Epithelial cell of proximal tubule (primary cell): ENCODE measurements around the gene ACKR2. TPM values are rescaled to one million over a fixed set of nuclear protein-coding genes. Genes with fewer than 3 reads are reported as not detected.

Experiments used
- DNase-seq: peaks from one replicate; pipeline ENCODE4 v3.0.0-alpha.2; 2011; ENCODE audit warnings: low read depth
- H3K4me3 ChIP-seq: 2 replicates; pipeline ENCODE4 v1.5.1; 2011; ENCODE audit warnings: low read depth, mild to moderate bottlenecking, low read length
- CTCF ChIP-seq: conservative IDR thresholded peaks from 2 replicates; pipeline ENCODE4 v1.5.1; 2012; ENCODE audit warnings: low read depth, mild to moderate bottlenecking, low read length
- total RNA-seq: library from RNA; depleted of rRNA; stranded (reverse); fragments of >200 nt; gene quantifications from 2 replicates; pipeline ENCODE4 v1.2.3, GENCODE V29; 2015

The ACKR2 gene
- total RNA-seq, 1 donor from 2014 or later, result 2.8 TPM

GRCh38 chr3:42801048-42801620 is 8.1 kb upstream of the ACKR2 start:
- no peak overlapping the region for H3K4me3 ChIP-seq
- TF ChIP-seq CTCF, result no peak
- no peak for DNase-seq

GRCh38 chr3:42801784-42802183 is 7.5 kb upstream of the ACKR2 start:
- no peak for DNase-seq
- no peak for TF ChIP-seq CTCF
- no peak overlapping the region for H3K4me3 ChIP-seq

GRCh38 chr3:42802876-42803413 is 6.3 kb upstream of the ACKR2 start:
- TF ChIP-seq CTCF, result no peak
- peak overlapping the region; percentile 65 for H3K4me3 ChIP-seq
- no peak for DNase-seq

- no peak for DNase-seq
- TF ChIP-seq CTCF, result no peak
- peak overlapping the region; percentile 65 for H3K4me3 ChIP-seq
Observed at GRCh38 chr3:42803414-42804105, 5.7 kb upstream of the ACKR2 start.

GRCh38 chr3:42804106-42804830 is 5.0 kb upstream of the ACKR2 start, which contains the start of gene HIGD1A:
HIGD1A (minus strand) TSS chr3:42804490; CDS start chr3:42794253, 10,237 bp downstream.
- H3K4me3 ChIP-seq, result peak within 1 kb of the TSS; percentile 65
- TF ChIP-seq CTCF, result no peak
- DNase-seq, result no peak

GRCh38 chr3:42804831-42805132 is 4.5 kb upstream of the ACKR2 start:
- no peak for TF ChIP-seq CTCF
- H3K4me3 ChIP-seq, result peak overlapping the region; percentile 65
- no peak for DNase-seq
